PC-3 (cell line): ENCODE measurements around the gene SLTM. TPM values are rescaled to one million over a fixed set of nuclear protein-coding genes. Genes with fewer than 3 reads are reported as not detected.
A peak's percentile ranks its signal among the peaks of the same experiment; 100 is the strongest.

Experiments
- ATAC-seq: fragments of 200-7000 bp; cut with Tn5 transposase; 2 replicates; pipeline ENCODE4 v1.9.1; 2020; ENCODE audit warnings: mild to moderate bottlenecking, moderate library complexity
- Bru-seq: library from RNA; stranded (reverse); fragments of 400-500 nt; gene quantifications from one replicate; lab custom pipeline; 2021; lab: Mats Ljungman, UMichigan
- BruChase-seq, 2 experiments: library from RNA; stranded (reverse); fragments of 400-500 nt; gene quantifications; one replicate each; lab custom pipeline; 2021; lab: Mats Ljungman, UMichigan
- BruUV-seq: library from RNA; stranded (reverse); fragments of 400-500 nt; replicated peaks from 2 replicates; lab custom pipeline; 2021; lab: Mats Ljungman, UMichigan
- CTCF ChIA-PET: fragments of 300-600 bp; sonication (Branson Sonifier 250); formaldehyde crosslinking; loops from one replicate; lab custom pipeline; 2022; ENCODE audit warnings: antibody characterized with exemption; lab: Charles Lee
- POLR2A ChIA-PET: fragments of 300-600 bp; sonication (Branson Sonifier 250); formaldehyde crosslinking; loops from one replicate; lab custom pipeline; 2022; ENCODE audit warnings: antibody characterized with exemption; ENCODE audit not compliant: unreplicated experiment; lab: Charles Lee
- DNase-seq: peaks from one replicate; pipeline ENCODE4 v3.0.0-alpha.2; 2015
- H2AFZ ChIP-seq: fragments of 300-600 bp; sonication (generic); 2 replicates; pipeline ENCODE4 v1.6.0; 2016; ENCODE audit warnings: antibody characterized with exemption, low read length
- H3F3A ChIP-seq: fragments of 300-600 bp; sonication (generic); one replicate; pipeline ENCODE4 v1.6.0; 2017; ENCODE audit warnings: antibody characterized with exemption, low read length, control low read depth, mild to moderate bottlenecking; ENCODE audit not compliant: unreplicated experiment
- H3K27ac ChIP-seq: fragments of 300-600 bp; sonication (generic); 2 replicates; pipeline ENCODE4 v1.5.1; 2016; ENCODE audit warnings: mild to moderate bottlenecking, low read length
- H3K27me3 ChIP-seq: fragments of 300-600 bp; sonication (generic); 2 replicates; pipeline ENCODE4 v1.6.1; 2016; ENCODE audit warnings: low read length, mixed read lengths
- H3K36me3 ChIP-seq: fragments of 300-600 bp; sonication (generic); 2 replicates; pipeline ENCODE4 v1.6.1; 2016; ENCODE audit warnings: low read depth, mixed run types, low read length, mixed read lengths
- H3K4me1 ChIP-seq: fragments of 300-600 bp; sonication (generic); 2 replicates; pipeline ENCODE4 v1.5.1; 2016; ENCODE audit warnings: low read length; ENCODE audit not compliant: insufficient read depth
- H3K4me2 ChIP-seq: fragments of 300-600 bp; sonication (generic); 2 replicates; pipeline ENCODE4 v1.6.0; 2016; ENCODE audit warnings: low read length
- H3K4me3 ChIP-seq: fragments of 300-600 bp; sonication (generic); 2 replicates; pipeline ENCODE4 v1.5.1; 2016; ENCODE audit warnings: mild to moderate bottlenecking, low read length, mixed read lengths
- H3K79me2 ChIP-seq: fragments of 300-600 bp; sonication (generic); 2 replicates; pipeline ENCODE4 v1.6.1; 2017; ENCODE audit warnings: low read length, mixed read lengths
- H3K9ac ChIP-seq: fragments of 300-600 bp; sonication (generic); 2 replicates; pipeline ENCODE4 v1.6.0; 2016; ENCODE audit warnings: mild to moderate bottlenecking, low read length
- H3K9me2 ChIP-seq: fragments of 300-600 bp; sonication (generic); replicated peaks from 2 replicates; pipeline ENCODE4 v1.6.1; 2016; ENCODE audit warnings: mixed run types, low read length, mixed read lengths
- H3K9me3 ChIP-seq: fragments of 300-600 bp; sonication (generic); 2 replicates; pipeline ENCODE4 v1.6.1; 2016; ENCODE audit warnings: low read length, mixed read lengths
- H4K20me1 ChIP-seq: fragments of 300-600 bp; sonication (generic); 2 replicates; pipeline ENCODE4 v1.6.1; 2016; ENCODE audit warnings: low read length, mixed read lengths
- EZH2 ChIP-seq: fragments of 300-600 bp; sonication (generic); IDR thresholded peaks from one replicate; pipeline ENCODE4 v1.6.1; 2017; ENCODE audit warnings: antibody characterized with exemption, mild to moderate bottlenecking, low read length; ENCODE audit not compliant: unreplicated experiment
- EZH2phosphoT487 ChIP-seq: fragments of 300-600 bp; sonication (generic); IDR thresholded peaks from 2 replicates; pipeline ENCODE4 v1.6.1; 2018; ENCODE audit warnings: mild to moderate bottlenecking, antibody characterized with exemption, low read length, borderline replicate concordance
- intact Hi-C: fragments of 100-400 bp; cut with micrococcal nuclease; formaldehyde crosslinking; loops from 2 replicates; pipeline ENCODE4 v1.9.0; 2023
- long read RNA-seq: library from polyadenylated mRNA; unstranded; transcript quantifications from one replicate; pipeline ENCODE4 v2.0.0, GENCODE V29; 2021; ENCODE audit not compliant: unreplicated experiment
- total RNA-seq: library from RNA; depleted of rRNA; stranded (reverse); fragments of >200 nt; gene quantifications from 2 replicates; pipeline ENCODE4 v1.2.3, GENCODE V29; 2014; rRNA removed
- TF ChIP-seq, protein P1 (sequence below): fragments of 300-600 bp; sonication (generic); conservative IDR thresholded peaks from 2 replicates; pipeline ENCODE4 v1.5.1; 2017; ENCODE audit warnings: antibody characterized with exemption, low read depth, mild to moderate bottlenecking, low read length

Gene SLTM
- total RNA-seq, result 103 and 107 TPM in 2 replicates
- percentile 92 among the genes with signal in this experiment for Bru-seq, nascent RNA
- BruChase-seq, experiment 1, labeled RNA remaining after a 6-hour chase, result percentile 87 among the genes with signal in this experiment
- BruChase-seq, experiment 2, labeled RNA remaining after a 2-hour chase, result percentile 90 among the genes with signal in this experiment
- long read RNA-seq, full-length matches to known transcripts, result 6 of 80 reads
- long read RNA-seq, partial matches to known transcripts, result 48 of 80 reads
- long read RNA-seq, other reads (novel, unspliced or antisense), result 26 of 80 reads

DNA sequence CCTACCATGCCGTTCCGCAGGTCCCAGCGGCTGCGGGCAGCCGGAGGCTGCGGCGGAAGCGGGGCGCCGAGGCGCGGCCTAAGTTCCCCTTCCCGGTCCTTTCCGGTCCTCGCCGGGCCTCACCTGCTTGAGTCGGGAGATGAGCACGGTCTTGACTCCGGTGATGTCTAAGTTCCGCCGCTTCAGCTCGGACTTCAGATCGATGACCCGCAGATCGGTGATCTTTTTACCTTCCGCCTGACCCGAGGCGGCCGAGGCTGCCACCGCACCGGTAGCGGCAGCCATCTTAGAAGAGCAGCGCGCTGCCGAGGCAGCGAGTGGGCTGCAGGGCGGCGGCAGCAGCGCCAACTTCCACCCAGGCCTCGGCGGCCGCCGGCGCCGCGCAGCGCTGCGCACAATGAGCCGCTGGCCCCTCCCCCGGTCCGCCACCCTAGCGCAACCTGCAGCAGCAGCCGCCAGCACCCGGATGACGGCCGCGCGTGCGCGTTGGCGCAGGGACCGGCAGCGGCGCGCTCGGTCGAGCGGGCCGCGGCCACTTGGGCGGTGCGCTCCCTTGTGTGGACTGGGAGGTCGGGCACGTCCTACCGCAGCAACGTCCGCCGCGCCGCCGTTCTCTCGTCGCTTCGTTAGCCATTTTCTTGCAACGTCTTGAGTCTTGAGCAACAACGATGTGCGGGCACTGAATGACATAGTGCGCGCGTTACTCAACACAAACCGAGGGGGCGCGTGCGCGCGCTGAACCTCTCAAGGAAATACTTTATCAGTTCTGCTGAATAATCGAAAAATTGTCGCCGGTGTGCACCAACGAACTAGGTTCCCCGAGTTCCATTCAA, at the start of gene SLTM:
SLTM (minus strand) TSS at position 399 of the 833 bp plus-strand sequence; CDS start at position 285, 114 bp downstream.
- peak within 1 kb of the TSS; percentile 90 for H2AFZ ChIP-seq
- DNase-seq (peak; percentile 90), ATAC-seq (peak; percentile 91)
- BruUV-seq, result no TSS peak
- peak within 1 kb of the TSS; percentile 99 for H3K9ac ChIP-seq
- intact Hi-C loops, result loop anchor here (10.0 kb wide), 1 partner anchor 159 kb away; the partner anchor contains the start of gene MINDY2
- H3K79me2 ChIP-seq, result peaks cover 48% of the 10 kb centered on the region
- peak within 1 kb of the TSS; percentile 93 for H3K4me2 ChIP-seq
- H3K9me2 ChIP-seq, result no peaks in the 10 kb centered on the region
- H3K36me3 ChIP-seq, result peaks cover 8% of the 10 kb centered on the region; the same call in 1 of the 2 replicates
- H3K27ac ChIP-seq, result peak within 1 kb of the TSS; percentile 92
- CTCF ChIA-PET, result interaction anchor here (0.6 kb wide), 1 partner anchor 581 kb away, joined by 3 read pairs; no protein-coding TSS in a partner anchor
- H3K4me3 ChIP-seq, result peak within 1 kb of the TSS; percentile 96
- POLR2A ChIA-PET, result no interaction called here
- H3K27me3 ChIP-seq, result no peaks in the 10 kb centered on the region
- H3K4me1 ChIP-seq, result peaks cover 17% of the 10 kb centered on the region
- H3F3A ChIP-seq, result no peaks in the 10 kb centered on the region
- peaks cover 20% of the 10 kb centered on the region for H4K20me1 ChIP-seq
- no peak for TF ChIP-seq EZH2phosphoT487
- TF ChIP-seq, protein P1, sequence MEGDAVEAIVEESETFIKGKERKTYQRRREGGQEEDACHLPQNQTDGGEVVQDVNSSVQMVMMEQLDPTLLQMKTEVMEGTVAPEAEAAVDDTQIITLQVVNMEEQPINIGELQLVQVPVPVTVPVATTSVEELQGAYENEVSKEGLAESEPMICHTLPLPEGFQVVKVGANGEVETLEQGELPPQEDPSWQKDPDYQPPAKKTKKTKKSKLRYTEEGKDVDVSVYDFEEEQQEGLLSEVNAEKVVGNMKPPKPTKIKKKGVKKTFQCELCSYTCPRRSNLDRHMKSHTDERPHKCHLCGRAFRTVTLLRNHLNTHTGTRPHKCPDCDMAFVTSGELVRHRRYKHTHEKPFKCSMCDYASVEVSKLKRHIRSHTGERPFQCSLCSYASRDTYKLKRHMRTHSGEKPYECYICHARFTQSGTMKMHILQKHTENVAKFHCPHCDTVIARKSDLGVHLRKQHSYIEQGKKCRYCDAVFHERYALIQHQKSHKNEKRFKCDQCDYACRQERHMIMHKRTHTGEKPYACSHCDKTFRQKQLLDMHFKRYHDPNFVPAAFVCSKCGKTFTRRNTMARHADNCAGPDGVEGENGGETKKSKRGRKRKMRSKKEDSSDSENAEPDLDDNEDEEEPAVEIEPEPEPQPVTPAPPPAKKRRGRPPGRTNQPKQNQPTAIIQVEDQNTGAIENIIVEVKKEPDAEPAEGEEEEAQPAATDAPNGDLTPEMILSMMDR, result peak; percentile 22; the same call in 1 of the 2 replicates
- no peak for TF ChIP-seq EZH2
- H3K9me3 ChIP-seq, result no peaks in the 10 kb centered on the region

DNA sequence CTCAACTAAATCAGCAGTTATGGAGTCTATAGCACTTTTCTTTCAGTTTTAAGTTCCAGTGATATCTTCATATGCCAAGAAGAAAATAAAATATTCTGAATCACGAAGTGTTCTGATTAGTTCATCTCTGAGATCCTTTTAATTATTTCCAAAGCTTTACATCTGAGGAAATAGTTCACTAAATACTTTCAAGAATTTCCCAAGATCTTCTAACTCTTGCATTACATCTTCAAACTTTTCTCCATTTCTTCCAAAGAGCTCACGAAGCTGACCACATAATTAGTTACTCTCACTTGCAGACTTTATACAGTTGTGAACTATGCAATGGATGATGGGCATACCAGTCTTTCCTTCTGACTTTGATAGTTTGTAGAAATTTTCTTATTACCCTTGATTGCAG, 49.8 kb upstream of the SLTM start:
- Histone ChIP-seq H3K4me1 (no peaks in the 10 kb centered on the region), H3K9ac (no peak overlapping the region), H3K79me2 (peaks cover 8% of the 10 kb centered on the region), H4K20me1 (no peaks in the 10 kb centered on the region), H3K36me3 (no peaks in the 10 kb centered on the region), H2AFZ (no peak overlapping the region), H3K27ac (no peak overlapping the region), H3K27me3 (no peaks in the 10 kb centered on the region), H3K9me3 (no peaks in the 10 kb centered on the region), H3F3A (no peaks in the 10 kb centered on the region), H3K9me2 (no peaks in the 10 kb centered on the region), H3K4me2 (no peak overlapping the region), H3K4me3 (no peak overlapping the region)
- ChIA-PET POLR2A (interaction anchor here (0.6 kb wide), 1 partner anchor 119 kb away, joined by 5 read pairs; no protein-coding TSS in a partner anchor), CTCF (no interaction called here)
- intact Hi-C loops, result loop anchor here (5.0 kb wide), 2 partner anchors 99 to 519 kb away; no protein-coding TSS in a partner anchor
- BruUV-seq, result no TSS peak
- no peak for ATAC-seq
- TF ChIP-seq EZH2 (no peak), EZH2phosphoT487 (no peak)
- TF ChIP-seq, protein P1, result no peak
- no peak for DNase-seq
